Ishikawa (cell line): ENCODE measurements around the gene FRMD7.

ENCODE experiments used
- CEBPB ChIP-seq: IDR thresholded peaks from 2 replicates; pipeline ENCODE4 v1.6.1; 2012
- CREB1 ChIP-seq: IDR thresholded peaks from 2 replicates; pipeline ENCODE4 v1.6.1; 2012; ENCODE audit warnings: low read depth
- EGR1 ChIP-seq: IDR thresholded peaks from 2 replicates; pipeline ENCODE4 v1.6.1; 2012
- EP300 ChIP-seq: IDR thresholded peaks from 2 replicates; pipeline ENCODE4 v1.6.1; 2012; ENCODE audit warnings: borderline replicate concordance
- FOXM1 ChIP-seq: IDR thresholded peaks from 2 replicates; pipeline ENCODE4 v1.6.1; 2012; ENCODE audit warnings: low read depth, borderline replicate concordance
- NFIC ChIP-seq: IDR thresholded peaks from 2 replicates; pipeline ENCODE4 v1.6.1; 2012
- RAD21 ChIP-seq: IDR thresholded peaks from 2 replicates; pipeline ENCODE4 v1.6.1; 2012; ENCODE audit warnings: low read depth
- TAF1 ChIP-seq: IDR thresholded peaks from 2 replicates; pipeline ENCODE4 v1.6.1; 2012; ENCODE audit warnings: low read depth, mild to moderate bottlenecking
- TCF12 ChIP-seq: IDR thresholded peaks from 2 replicates; pipeline ENCODE4 v1.6.1; 2012; ENCODE audit warnings: low read depth
- TEAD4 ChIP-seq: IDR thresholded peaks from 2 replicates; pipeline ENCODE4 v1.6.1; 2012
- YY1 ChIP-seq: IDR thresholded peaks from 2 replicates; pipeline ENCODE4 v1.6.1; 2012; ENCODE audit warnings: low read depth
- ZBTB7A ChIP-seq: IDR thresholded peaks from 2 replicates; pipeline ENCODE4 v1.6.1; 2012; ENCODE audit warnings: low read depth
- TF ChIP-seq, protein P1 (sequence below): IDR thresholded peaks from 2 replicates; pipeline ENCODE4 v1.6.1; 2012
- TF ChIP-seq, protein P2 (sequence below): IDR thresholded peaks from 2 replicates; pipeline ENCODE4 v1.6.1; 2012; ENCODE audit warnings: low read depth, mild to moderate bottlenecking
- TF ChIP-seq, protein P3 (sequence below): IDR thresholded peaks from 2 replicates; pipeline ENCODE4 v1.6.1; 2012

Gene FRMD7

DNA sequence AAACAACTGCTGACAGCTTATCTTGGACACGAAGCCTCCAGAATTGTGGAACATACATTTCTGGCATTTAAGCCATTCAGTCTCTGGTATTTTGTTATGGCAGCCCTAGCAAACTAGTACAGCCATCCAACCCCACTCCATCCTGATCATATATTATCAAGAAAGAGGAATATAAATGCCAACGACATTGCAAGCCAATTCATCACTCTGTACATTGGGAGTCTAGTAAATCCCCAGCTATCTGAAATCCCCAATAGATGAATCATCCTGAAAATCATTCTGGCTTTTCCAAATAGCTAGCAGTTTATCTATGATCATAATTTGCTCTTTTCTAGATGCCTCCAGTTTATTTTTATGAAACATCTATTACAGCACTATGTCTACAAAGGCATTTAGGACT lies 41.1 kb downstream of the FRMD7 start:
- TF ChIP-seq EP300 (no peak), YY1 (no peak), CEBPB (no peak), NFIC (no peak), EGR1 (no peak), TAF1 (no peak), TEAD4 (no peak), FOXM1 (no peak), CREB1 (no peak), RAD21 (no peak), ZBTB7A (no peak)
- TF ChIP-seq, protein P1, sequence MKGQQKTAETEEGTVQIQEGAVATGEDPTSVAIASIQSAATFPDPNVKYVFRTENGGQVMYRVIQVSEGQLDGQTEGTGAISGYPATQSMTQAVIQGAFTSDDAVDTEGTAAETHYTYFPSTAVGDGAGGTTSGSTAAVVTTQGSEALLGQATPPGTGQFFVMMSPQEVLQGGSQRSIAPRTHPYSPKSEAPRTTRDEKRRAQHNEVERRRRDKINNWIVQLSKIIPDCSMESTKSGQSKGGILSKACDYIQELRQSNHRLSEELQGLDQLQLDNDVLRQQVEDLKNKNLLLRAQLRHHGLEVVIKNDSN, result no peak

DNA sequence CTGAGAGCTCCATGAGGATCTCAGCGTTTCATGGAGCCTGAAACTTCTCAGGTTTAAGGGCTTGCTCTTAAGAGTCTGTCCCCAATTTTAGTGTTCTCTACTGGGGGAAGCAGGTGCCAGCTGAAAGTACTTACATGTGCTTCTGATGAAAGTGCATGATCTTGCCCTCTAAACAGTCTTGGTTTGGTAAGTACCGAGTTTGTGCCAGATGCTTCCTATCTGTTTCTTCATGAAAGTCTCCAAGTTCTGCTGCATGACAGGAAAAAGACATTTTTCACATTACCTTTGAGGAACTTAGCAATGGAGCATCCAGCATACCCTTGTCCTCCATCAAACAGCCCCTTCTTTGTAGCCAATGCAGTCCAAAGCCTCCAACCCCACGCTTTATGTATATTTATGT lies 42.0 kb downstream of the FRMD7 start:
- TF ChIP-seq TAF1 (no peak), NFIC (no peak), RAD21 (no peak), EGR1 (no peak), CEBPB (no peak), TCF12 (no peak), YY1 (no peak)
- TF ChIP-seq, protein P2, sequence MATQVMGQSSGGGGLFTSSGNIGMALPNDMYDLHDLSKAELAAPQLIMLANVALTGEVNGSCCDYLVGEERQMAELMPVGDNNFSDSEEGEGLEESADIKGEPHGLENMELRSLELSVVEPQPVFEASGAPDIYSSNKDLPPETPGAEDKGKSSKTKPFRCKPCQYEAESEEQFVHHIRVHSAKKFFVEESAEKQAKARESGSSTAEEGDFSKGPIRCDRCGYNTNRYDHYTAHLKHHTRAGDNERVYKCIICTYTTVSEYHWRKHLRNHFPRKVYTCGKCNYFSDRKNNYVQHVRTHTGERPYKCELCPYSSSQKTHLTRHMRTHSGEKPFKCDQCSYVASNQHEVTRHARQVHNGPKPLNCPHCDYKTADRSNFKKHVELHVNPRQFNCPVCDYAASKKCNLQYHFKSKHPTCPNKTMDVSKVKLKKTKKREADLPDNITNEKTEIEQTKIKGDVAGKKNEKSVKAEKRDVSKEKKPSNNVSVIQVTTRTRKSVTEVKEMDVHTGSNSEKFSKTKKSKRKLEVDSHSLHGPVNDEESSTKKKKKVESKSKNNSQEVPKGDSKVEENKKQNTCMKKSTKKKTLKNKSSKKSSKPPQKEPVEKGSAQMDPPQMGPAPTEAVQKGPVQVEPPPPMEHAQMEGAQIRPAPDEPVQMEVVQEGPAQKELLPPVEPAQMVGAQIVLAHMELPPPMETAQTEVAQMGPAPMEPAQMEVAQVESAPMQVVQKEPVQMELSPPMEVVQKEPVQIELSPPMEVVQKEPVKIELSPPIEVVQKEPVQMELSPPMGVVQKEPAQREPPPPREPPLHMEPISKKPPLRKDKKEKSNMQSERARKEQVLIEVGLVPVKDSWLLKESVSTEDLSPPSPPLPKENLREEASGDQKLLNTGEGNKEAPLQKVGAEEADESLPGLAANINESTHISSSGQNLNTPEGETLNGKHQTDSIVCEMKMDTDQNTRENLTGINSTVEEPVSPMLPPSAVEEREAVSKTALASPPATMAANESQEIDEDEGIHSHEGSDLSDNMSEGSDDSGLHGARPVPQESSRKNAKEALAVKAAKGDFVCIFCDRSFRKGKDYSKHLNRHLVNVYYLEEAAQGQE, result no peak
- TF ChIP-seq, protein P1, result no peak

DNA sequence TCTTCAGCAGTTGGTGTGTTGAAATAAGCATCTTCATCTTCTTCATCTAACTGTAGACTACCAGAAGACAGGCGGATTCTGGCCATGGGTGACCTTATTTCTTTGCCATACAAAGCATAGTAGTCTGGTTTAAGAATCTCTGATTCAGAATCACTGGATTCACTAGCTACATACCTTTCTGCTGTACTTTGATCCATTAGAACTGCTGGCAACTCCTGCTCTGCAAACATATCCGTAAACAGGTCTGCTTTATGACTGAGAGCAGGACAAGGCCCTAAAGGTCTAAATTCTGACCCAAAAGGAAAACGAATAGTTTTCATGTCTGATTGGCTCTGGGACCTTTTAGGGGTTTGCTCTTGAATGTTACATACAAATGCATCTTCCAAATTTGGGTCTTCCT lies 49.9 kb downstream of the FRMD7 start:
- TF ChIP-seq EGR1 (no peak), EP300 (no peak), YY1 (no peak), CREB1 (no peak), FOXM1 (no peak), TEAD4 (no peak), TCF12 (no peak), CEBPB (no peak), ZBTB7A (no peak), TAF1 (no peak), RAD21 (no peak), NFIC (no peak)
- TF ChIP-seq, protein P1, result no peak
- TF ChIP-seq, protein P3, sequence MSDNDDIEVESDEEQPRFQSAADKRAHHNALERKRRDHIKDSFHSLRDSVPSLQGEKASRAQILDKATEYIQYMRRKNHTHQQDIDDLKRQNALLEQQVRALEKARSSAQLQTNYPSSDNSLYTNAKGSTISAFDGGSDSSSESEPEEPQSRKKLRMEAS, result no peak
- TF ChIP-seq, protein P2, result no peak

DNA sequence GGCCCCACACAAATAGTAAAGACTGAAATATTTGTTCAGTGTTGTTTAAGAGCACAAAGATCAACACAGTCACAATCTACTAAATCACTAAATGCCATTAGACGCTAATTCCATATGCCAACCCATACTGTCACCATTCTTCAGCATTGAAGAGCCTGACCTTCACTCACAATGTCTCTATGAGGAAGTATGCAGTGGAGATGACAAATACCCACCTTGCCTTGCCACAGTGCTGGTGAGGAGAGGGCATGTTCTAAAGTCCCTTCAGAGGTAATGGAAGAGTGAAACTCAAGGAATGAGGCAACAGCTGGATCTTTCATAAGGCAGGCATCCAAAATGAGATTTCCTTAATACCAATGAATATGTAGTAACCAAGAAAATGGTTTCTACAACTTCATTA lies 50.4 kb downstream of the FRMD7 start:
- TF ChIP-seq, protein P1, result no peak
- TF ChIP-seq CREB1 (no peak), TAF1 (no peak), EP300 (no peak), FOXM1 (no peak), CEBPB (no peak), RAD21 (no peak), EGR1 (no peak)

DNA sequence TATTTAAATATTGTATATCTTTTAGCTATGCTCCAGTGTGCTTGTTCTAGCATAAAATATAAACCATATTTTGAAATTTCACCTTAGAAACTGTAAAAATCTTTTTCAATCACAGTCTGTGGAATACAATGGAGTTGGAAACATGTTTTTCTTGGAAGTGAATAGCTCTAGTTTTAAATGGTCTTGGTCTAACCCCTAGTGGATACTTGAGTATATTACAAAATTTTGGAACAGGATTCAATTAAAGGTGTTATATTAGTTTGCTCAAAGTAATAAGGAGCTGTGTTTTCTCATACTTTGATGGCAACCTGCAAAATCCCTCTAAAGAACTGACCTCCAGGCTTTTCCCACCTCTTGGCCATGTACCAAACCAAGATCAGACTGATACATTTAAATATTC lies 56.6 kb downstream of the FRMD7 start:
- no peak for TF ChIP-seq EP300
- TF ChIP-seq RAD21, result peak; percentile 38
- no peak for TF ChIP-seq FOXM1
- no peak for TF ChIP-seq TCF12
- TF ChIP-seq EGR1, result no peak
- no peak for TF ChIP-seq TEAD4

DNA sequence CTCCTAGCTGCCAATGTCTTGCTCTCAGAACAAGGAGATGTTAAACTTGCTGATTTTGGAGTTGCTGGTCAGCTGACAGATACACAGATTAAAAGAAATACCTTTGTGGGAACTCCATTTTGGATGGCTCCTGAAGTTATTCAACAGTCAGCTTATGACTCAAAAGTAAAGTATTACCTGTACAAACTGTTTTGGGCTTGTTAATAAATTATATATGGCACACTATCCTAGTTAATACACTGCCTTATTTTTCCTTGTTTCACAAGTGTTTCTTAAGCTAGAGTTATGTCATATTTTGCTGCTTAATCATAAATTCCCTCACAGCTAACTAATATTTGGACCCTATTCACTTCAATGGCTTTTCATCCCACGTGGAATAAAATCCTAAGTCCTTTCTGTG lies 59.4 kb downstream of the FRMD7 start:
- TF ChIP-seq YY1 (no peak), EP300 (no peak), TCF12 (no peak), FOXM1 (no peak), CREB1 (no peak)
- TF ChIP-seq, protein P3, result no peak
